Measurements from ENCODE around the gene PSD2. TPM values are rescaled to one million over a fixed set of nuclear protein-coding genes. Genes with fewer than 3 reads are reported as not detected.

The PSD2 gene
- total and polyA plus RNA-seq, 8 donors = 0.06 to 0.66 (median 0.16) TPM

DNA sequence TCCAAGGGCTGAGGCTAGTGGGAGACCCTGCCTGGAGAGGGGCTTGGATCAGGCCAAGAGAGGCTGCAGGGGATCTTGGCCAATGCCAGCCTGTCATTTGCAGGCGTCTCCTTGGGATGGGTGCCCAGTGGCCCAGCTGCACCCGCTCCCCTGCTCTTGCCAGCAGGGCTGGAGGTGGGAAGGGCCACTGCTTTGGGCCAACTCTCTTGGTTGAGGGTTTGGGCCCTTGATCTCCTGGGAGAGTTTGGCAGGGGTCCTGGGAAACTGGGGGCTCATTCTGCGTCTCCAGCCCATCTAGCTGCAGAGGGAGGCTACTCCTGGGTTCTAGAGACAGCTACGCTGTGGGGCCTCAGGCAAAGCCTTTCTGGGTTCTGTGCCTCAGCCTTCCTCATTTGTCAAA lies 10.5 kb downstream of the PSD2 start:
- Histone ChIP-seq H3K4me3 (no peak overlapping the region), H3K27ac (no peak overlapping the region), H3K27me3 (no peaks in the 10 kb centered on the region), H3K4me1 (no peaks in the 10 kb centered on the region), H3K36me3 (no peaks in the 10 kb centered on the region), H3K9me3 (no peaks in the 10 kb centered on the region)
- ATAC-seq (peak in 2 of 4 donors; percentile 52 to 58), FAIRE-seq (no peak), DNase-seq (peak in 3 of 6 donors; percentile 25 to 48 (median 48))
- intact Hi-C loops (cut with DNase I) = no loop called here
- TF ChIP-seq, protein P1, sequence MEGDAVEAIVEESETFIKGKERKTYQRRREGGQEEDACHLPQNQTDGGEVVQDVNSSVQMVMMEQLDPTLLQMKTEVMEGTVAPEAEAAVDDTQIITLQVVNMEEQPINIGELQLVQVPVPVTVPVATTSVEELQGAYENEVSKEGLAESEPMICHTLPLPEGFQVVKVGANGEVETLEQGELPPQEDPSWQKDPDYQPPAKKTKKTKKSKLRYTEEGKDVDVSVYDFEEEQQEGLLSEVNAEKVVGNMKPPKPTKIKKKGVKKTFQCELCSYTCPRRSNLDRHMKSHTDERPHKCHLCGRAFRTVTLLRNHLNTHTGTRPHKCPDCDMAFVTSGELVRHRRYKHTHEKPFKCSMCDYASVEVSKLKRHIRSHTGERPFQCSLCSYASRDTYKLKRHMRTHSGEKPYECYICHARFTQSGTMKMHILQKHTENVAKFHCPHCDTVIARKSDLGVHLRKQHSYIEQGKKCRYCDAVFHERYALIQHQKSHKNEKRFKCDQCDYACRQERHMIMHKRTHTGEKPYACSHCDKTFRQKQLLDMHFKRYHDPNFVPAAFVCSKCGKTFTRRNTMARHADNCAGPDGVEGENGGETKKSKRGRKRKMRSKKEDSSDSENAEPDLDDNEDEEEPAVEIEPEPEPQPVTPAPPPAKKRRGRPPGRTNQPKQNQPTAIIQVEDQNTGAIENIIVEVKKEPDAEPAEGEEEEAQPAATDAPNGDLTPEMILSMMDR (IDR thresholded peaks at IDR 0.05) = no peak
- 74 to 79% methylated on average over 4 of the region's 4 CpGs for WGBS, 2 donors

DNA sequence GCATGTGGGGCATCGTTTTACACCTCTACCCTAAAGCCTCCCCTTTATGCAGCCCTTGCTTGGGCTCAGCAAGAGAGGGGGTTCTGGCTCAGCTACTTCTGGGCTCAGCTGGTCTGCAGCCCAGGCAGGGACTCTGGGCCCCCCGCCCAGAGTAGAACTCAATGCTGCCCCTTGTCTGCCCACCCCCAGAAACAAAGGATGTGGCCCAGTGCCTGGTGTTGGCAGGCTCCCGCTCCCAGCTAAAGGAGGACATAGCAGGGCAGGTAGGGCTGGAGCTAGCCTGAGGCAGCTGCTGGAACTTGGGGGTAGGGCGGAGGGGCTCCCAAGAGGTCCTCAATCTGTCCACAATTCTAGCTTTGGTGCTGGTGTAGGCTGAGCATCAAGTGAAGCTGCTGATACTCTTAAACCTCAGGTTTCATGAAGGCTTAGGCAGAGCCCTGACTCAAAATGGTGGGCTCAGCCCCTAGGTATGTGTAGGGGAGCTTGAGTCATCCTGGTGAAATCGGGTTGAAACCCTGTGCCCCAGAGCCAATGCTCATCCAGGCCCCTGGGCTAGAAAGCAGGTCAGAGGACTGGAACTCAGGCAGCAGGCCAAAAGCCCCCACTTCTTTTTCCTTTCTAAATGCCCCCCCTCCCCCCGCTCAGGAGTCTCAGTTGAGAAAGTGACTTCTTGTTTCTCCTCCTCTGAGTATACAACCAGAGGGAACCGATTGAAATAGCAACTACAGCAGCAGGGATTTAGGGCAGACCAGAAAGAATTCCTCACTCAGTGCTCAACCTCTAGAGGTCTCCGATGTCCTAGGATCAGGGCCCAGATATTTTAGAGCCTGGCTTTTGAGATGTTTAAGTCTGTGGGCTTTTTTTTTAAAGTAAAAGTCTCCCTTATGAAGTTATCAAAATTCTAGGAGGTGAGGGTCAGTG lies 11.4 kb downstream of the PSD2 start:
- Histone ChIP-seq H3K9me3 (no peaks in the 10 kb centered on the region), H3K36me3 (no peaks in the 10 kb centered on the region), H3K4me3 (no peak overlapping the region), H3K27ac (no peak overlapping the region), H3K27me3 (no peaks in the 10 kb centered on the region), H3K4me1 (no peaks in the 10 kb centered on the region)
- ATAC-seq = no peak
- intact Hi-C loops (cut with DNase I) = no loop called here
- TF ChIP-seq, protein P1 (IDR thresholded peaks at IDR 0.05) = no peak
- FAIRE-seq = no peak
- DNase-seq = peak in 3 of 6 donors; percentile 1 to 10 (median 2)
- 68 to 82% methylated on average over 8 of the region's 8 CpGs for WGBS, 2 donors

DNA sequence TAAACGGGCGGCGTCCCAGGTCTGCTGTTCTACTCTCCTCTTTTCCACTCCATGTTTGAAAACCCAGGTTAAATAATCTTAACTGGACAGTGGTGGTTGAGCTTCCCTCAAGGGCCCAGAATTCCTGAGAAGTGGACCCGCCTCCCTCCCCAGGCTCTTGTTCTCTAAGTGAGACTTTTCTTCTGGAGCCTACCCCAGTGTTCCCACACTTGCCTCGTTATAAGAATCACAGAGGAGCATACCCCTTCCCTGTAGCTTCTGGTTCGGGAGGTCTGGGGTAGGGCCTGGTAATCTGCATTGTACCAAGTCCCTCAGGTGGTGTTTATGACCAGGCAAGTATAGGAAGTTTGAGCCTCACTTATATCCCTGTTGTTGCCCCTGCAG lies 12.0 kb downstream of the PSD2 start:
- Histone ChIP-seq H3K27me3 (no peaks in the 10 kb centered on the region), H3K36me3 (no peaks in the 10 kb centered on the region), H3K4me1 (no peaks in the 10 kb centered on the region), H3K9me3 (no peaks in the 10 kb centered on the region), H3K27ac (no peak overlapping the region), H3K4me3 (no peak overlapping the region)
- no peak for FAIRE-seq
- peak in 1 of 6 donors; percentile 14 for DNase-seq
- TF ChIP-seq, protein P1 (IDR thresholded peaks at IDR 0.05) = no peak
- intact Hi-C loops (cut with DNase I) = no loop called here
- 84 to 86% methylated on average over 6 of the region's 6 CpGs for WGBS, 2 donors
- ATAC-seq = no peak

DNA sequence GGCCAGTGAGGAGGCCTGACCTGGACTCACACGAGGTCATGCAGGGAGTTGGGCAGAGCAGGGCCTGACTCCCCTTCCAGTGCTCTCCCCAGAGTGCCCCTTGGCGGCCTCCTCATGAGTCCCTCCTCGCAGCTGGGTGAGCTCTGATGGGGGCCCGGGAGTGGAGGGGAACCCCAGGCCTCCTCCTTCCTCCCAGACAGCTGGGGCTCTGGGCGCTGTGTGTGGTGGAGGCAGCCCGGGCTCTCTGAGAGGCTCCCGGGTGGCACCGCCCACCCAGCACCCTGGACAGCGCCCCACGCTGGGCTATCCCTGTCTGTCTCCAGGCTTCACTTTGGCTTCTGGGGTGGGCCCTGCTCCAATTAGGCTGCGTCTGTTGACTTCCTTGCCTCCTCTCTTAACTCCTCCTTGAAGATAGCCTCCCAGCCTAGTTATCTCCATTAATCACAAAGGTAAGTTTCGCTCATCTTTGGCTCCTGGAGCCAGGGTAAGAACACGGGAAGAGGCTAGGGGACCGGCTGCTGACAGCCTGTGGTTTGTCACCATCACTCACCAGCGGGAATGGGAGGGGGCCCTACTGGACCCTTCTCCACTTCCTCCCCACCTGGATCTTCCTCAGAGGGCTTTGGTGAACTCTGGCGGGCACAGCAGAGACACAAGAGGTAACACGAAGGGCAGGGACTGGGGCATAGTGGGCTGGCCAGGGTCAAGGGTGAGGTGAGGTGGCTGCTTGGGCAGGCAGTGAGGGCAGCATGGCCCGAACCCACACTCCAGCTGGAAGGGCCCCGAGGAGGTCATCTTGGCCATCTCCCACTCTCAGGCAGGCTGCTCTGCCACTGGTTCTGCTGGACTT lies 13.1 kb downstream of the PSD2 start:
- TF ChIP-seq, protein P1 (IDR thresholded peaks at IDR 0.05) = no peak
- H3K36me3 ChIP-seq = no peaks in the 10 kb centered on the region
- no peaks in the 10 kb centered on the region for H3K9me3 ChIP-seq
- DNase-seq = peak in 2 of 6 donors; percentile 51 to 60
- no peaks in the 10 kb centered on the region for H3K27me3 ChIP-seq
- peak in 3 of 4 donors; percentile 55 to 82 (median 57) for ATAC-seq
- intact Hi-C loops (cut with DNase I) = no loop called here
- 59 to 65% methylated on average over 17 to 19 of the region's 19 CpGs for WGBS, 2 donors
- FAIRE-seq = no peak
- H3K27ac ChIP-seq = no peak overlapping the region
- H3K4me1 ChIP-seq = no peaks in the 10 kb centered on the region
- H3K4me3 ChIP-seq = no peak overlapping the region

All from pancreas (tissue), 10 donors.